Brain microvascular endothelial cell (primary cell): ENCODE results near the gene ASPSCR1.

Experiments used
- DNase-seq: peaks from one replicate; pipeline ENCODE4 v3.0.0-alpha.2; 2020
- H3K27ac ChIP-seq: fragments of 250-450 bp; sonication (Bioruptor Pico); 2 replicates; pipeline ENCODE4 v1.5.1; 2020; ENCODE audit warnings: mild to moderate bottlenecking, moderate library complexity
- H3K27me3 ChIP-seq: fragments of 250-450 bp; sonication (Bioruptor Pico); replicated peaks from 2 replicates; pipeline ENCODE4 v1.5.1; 2020; ENCODE audit warnings: mild to moderate bottlenecking
- H3K36me3 ChIP-seq: fragments of 250-450 bp; sonication (Bioruptor Pico); replicated peaks from 2 replicates; pipeline ENCODE4 v1.5.1; 2020; ENCODE audit warnings: mild to moderate bottlenecking
- H3K4me3 ChIP-seq: 2 replicates; pipeline ENCODE4 v1.5.1; 2011; ENCODE audit warnings: low read depth, mild to moderate bottlenecking, control low read depth, low read length, moderate library complexity
- CTCF ChIP-seq: IDR thresholded peaks from 2 replicates; pipeline ENCODE4 v1.5.1; 2011; ENCODE audit warnings: low read depth, mild to moderate bottlenecking, moderate library complexity, low read length, control low read depth, inconsistent platforms; ENCODE audit errors: missing control alignments
- in situ Hi-C: cut with HindIII; loops from 2 replicates; pipeline ENCODE4 v1.10.0; 2017; ENCODE audit warnings: low sequenced_read_pairs, low pct_ligation_motif_present

Gene ASPSCR1

DNA sequence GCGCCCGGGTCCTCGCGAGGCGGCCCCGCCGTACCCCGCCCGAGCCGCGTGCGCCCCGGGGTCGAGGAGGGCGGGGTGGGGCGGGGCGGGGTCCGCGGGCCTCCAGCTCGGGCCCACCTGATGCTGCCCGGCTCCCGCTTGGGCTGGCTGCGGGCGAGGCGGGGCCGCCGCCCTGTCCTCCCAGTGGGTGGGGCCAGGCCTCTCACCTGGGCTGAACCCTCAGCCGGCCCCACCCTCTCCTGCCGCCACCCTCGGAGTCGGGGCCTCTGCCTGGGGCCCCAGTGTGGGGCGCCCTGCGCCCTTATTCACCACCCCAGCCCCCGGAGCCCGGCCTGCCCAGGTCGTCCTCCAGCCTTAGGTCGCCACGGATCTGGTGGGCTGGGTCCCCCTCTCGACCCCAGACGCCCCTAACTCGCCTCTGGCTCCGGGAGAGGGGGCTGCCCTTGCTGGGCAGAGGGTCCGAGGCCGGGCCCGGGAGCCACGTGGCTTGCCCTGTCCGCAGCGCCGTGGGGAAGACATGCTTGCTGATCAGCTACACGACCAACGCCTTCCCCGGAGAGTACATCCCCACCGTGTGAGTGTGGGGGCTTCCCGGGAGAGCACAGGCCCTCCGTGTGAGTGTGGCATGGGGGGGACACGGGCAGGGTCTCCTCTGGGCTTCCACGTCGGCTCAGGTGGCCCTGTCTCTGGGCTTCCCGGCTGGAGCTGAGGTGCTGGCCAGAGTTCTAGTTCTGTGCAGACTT lies 54.6 kb downstream of the ASPSCR1 start:
- Histone ChIP-seq H3K36me3 (no peaks in the 10 kb centered on the region), H3K27ac (no peak overlapping the region), H3K27me3 (no peaks in the 10 kb centered on the region), H3K4me3 (peak overlapping the region; percentile 57)
- no peak for TF ChIP-seq CTCF
- no peak for DNase-seq
- in situ Hi-C loops = loop anchor here (10.0 kb wide), 1 partner anchor 57 kb away; the partner anchor contains the start of gene ASPSCR1

DNA sequence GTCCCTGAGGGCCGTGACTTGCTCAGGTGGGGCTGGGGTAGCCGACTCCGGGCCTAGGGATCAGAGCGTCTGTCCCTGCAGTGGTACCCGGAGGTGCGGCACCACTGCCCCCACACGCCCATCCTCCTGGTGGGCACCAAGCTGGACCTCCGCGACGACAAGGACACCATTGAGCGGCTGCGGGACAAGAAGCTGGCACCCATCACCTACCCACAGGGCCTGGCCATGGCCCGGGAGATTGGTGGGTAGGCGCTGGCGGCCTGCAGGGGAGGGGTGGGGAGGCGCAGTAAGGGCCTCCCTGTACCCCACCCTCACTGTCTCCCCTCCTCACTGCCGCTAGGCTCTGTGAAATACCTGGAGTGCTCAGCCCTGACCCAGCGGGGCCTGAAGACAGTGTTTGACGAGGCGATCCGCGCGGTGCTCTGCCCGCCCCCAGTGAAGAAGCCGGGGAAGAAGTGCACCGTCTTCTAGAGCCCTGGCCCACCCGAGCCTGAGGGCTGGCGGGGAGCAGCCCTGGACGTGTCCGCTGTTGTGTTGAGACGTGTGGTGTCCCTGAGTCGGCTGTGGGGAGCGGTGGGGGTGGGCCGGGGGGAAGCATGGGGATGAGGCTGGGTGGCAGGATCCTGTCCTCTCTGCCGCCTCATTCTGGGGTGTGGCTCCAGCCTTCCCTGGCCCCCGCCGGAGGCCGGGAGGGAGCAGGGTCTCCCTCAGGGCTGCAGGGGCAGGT lies 56.1 kb downstream of the ASPSCR1 start:
- in situ Hi-C loops = loop anchor here (10.0 kb wide), 1 partner anchor 59 kb away; the partner anchor contains the start of gene ASPSCR1
- H3K27ac ChIP-seq = no peak overlapping the region
- no peak overlapping the region for H3K4me3 ChIP-seq
- DNase-seq = no peak
- H3K27me3 ChIP-seq = no peaks in the 10 kb centered on the region
- no peaks in the 10 kb centered on the region for H3K36me3 ChIP-seq
- no peak for TF ChIP-seq CTCF

DNA sequence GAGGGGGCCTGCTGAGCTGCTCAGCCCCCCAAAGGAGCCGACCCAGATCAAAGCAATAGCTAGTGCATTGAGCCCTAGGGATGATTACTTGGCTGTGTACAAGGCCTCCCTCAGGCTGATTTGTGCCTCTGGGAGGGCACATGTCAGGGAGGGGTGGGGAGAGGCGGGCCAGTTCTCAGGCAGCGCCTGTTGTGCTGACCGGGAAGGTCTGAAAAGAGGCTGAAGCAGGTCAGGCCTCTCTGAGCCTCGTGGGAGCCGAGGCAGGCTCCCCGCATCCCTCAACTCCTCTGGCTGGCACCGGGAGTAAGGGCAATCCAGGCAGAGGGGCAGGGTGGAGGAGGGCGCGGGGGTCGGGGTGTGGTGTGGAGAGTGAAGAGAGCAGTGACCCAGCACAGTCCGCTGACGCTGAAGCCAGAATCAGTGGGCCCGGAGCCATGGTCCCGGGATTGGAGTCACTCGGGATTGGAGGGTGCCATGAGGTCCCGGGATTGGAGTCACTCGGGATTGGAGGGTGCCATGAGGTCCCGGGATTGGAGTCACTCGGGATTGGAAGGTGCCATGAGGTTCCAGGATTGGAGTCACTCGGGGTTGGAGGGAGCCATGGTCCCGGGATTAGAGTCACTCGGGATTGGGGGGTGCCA lies 57.1 kb downstream of the ASPSCR1 start:
- no peak for TF ChIP-seq CTCF
- no peak for DNase-seq
- H3K27me3 ChIP-seq = no peaks in the 10 kb centered on the region
- no peak overlapping the region for H3K4me3 ChIP-seq
- in situ Hi-C loops = loop anchor here (10.0 kb wide), 1 partner anchor 60 kb away; the partner anchor contains the start of gene ASPSCR1
- H3K36me3 ChIP-seq = no peaks in the 10 kb centered on the region
- H3K27ac ChIP-seq = no peak overlapping the region

GRCh38 chr17:82035488-82035887 lies 58.1 kb downstream of the ASPSCR1 start:
- no peak for TF ChIP-seq CTCF
- Histone ChIP-seq H3K36me3 (no peaks in the 10 kb centered on the region), H3K27me3 (no peaks in the 10 kb centered on the region)

DNA sequence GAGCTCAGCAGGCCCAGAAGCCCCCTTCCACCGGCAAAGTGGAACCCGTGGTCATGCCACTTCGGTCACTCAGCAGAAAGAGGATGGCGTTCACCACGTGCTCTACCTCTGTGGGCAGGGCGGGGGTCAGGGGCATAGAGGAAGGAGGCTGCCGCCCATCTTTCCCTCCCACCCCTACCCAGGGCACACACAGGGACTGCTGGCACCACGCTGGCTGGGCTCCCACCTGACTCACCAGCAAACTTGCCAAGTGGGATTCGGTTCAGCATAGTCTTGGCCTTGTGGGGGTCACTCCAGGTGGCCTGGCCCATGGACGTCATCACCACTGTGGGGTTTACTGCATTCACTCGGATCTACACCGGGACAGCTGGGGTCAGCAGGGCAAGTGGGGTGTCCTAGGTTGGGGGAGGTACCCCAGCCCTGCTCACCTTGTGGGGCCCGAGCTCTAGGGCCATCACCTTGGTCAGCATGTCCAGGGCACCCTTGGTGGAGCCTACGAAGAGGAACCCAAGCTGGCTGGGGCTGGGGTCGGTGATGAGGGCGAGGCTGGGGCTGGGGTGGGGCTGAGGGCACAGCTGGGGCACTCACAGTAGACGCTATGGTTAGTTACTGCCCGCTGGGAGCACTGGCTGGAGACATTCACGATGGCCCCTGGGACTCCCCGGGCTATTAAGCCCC lies 58.7 kb downstream of the ASPSCR1 start:
- no peak for TF ChIP-seq CTCF
- peak overlapping the region; percentile 67 for H3K4me3 ChIP-seq
- DNase-seq = no peak
- H3K27me3 ChIP-seq = no peaks in the 10 kb centered on the region
- in situ Hi-C loops = loop anchor here (10.0 kb wide), 1 partner anchor 61 kb away; the partner anchor contains the start of gene ASPSCR1
- no peak overlapping the region for H3K27ac ChIP-seq
- H3K36me3 ChIP-seq = no peaks in the 10 kb centered on the region

More at GRCh38 chr17:82035488-82035887, 58.1 kb downstream of the ASPSCR1 start:
- DNase-seq = no peak
- no peak overlapping the region for H3K27ac ChIP-seq
- in situ Hi-C loops = loop anchor here (10.0 kb wide), 1 partner anchor 61 kb away; the partner anchor contains the start of gene ASPSCR1
- no peak overlapping the region for H3K4me3 ChIP-seq
